HL-60/S4 treated with phorbol 12-myristate 13-acetate at 8.2 ng/mL for 4 days and 3 days (cell line): ENCODE results near the gene RPS19.
"Not testable (repeated sequence)": the region's sequence is repeated elsewhere in the genome, so short reads cannot be mapped to it uniquely, and the experiment has no call there.

ENCODE experiments used
- in situ Hi-C: fragments of 300-500 bp; cut with MboI; formaldehyde crosslinking; loops from 2 replicates; pipeline ENCODE4 v1.15.0; 2022; ENCODE audit warnings: low sequenced_read_pairs

RPS19 gene

DNA sequence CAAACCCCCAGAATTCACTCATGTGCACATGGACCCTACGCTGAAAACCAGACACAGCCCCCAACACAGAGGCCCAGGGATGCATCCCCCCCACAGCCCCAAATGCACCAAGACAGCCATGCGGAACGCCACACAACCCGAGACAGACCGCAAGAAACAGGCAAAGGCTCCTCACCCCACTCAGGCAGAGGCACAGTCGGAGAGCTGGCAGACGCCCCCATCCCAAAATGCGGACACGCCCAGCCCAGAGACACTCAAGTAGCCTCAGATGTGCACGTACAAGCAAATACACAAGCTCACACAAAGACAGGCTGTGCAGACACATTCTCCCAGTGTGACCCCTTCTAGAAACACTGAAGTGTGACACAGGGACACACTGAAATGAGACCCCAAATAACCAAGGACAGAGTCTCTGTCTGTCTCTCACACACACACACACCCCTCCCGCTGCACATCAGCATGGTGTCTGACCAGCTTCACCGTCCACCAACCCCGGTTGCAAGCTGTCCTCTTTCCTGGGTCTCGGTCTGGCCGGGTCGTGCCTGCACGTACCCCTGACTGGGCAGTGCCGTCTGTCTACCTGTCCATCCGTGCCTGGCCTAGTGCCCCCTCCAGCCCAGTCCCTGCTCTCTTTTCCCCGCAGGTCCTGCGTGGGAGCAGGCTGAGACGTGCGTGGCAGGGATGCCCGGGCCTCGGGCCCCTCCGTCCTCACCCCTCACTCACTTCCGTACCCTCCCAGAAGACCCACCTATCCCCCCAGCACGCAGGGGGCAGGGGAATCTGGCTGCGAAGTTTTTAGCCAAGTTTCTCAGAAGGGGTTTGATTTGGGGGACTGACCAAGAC, 52.1 kb downstream of the RPS19 start:
- in situ Hi-C loops, result no loop called here

GRCh38 chr19:41912899-41913537, 53.0 kb downstream of the RPS19 start:
- in situ Hi-C loops, result no loop called here

GRCh38 chr19:41913538-41914423, 53.7 kb downstream of the RPS19 start:
- in situ Hi-C loops, result no loop called here

DNA sequence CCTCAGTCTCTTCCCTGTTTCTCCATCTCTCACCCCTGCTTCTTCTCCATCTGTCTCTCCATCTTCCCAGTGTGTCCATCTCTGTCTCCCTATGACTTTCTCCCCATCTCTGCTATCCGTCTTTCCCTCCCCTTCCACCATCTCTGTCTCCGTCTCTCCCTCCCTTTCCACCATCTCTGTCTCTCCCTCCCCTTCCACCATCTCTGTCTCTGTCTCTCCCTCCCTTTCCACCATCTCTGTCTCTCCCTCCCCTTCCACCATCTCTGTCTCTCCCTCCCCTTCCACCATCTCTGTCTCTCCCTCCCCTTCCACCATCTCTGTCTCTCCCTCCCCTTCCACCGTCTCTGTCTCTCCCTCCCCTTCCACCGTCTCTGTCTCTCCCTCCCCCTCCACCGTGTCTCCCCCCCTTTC, 54.4 kb downstream of the RPS19 start:
- in situ Hi-C loops, result not testable (repeated sequence)

GRCh38 chr19:41915021-41915775, 55.1 kb downstream of the RPS19 start:
- in situ Hi-C loops, result no loop called here

- in situ Hi-C loops, result no loop called here
Measured at GRCh38 chr19:41915776-41916414, 55.8 kb downstream of the RPS19 start.

DNA sequence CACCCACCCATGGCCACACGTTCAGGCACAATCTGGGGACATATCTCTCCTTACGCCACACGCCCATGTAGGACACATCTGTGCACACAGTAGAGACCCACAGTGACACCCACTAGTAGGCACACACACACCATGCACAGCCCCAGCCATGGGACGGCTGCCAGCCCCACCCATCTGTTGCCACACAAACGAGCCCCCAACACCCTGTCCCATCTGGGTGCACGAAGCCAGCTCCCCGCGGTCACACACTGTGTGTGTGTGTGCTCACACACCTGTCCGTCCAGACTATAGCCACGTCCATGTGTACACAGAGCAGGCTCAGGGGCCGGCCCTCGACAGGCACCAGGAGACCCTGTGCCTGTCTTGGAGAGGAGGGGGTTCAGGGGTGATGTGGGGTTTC, 57.6 kb downstream of the RPS19 start:
- in situ Hi-C loops, result no loop called here

- in situ Hi-C loops, result no loop called here
Measured at GRCh38 chr19:41918095-41918494, 58.0 kb downstream of the RPS19 start.

GRCh38 chr19:41918653-41919244, 58.7 kb downstream of the RPS19 start:
- in situ Hi-C loops, result no loop called here

DNA sequence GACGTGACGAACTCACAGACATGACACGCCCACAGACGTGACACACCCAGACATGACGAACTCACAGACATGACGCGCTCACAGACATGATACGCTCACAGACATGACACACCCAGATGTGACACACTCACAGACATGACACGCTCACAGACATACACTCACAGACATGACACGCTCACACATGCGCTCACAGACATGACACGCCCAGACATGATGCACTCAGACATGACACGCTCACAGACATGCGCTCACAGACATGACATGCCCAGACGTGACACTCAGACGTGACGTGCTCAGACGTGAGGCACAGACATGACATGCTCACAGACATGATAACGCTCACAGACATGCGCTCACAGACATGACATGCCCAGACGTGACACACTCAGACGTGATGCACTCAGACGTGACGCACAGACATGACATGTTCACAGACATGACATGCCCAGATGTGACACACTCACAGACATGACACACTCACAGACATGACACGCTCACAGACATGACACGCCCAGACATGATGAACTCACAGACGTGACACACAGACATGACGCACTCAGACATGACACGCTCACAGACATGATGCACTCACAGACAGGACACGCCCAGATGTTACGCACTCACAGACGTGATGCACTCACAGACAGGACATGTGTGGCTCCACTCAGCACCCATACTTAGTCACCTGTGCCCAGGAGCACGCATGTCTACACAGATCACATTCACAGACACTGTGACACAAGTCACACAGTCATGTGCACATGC, 60.1 kb downstream of the RPS19 start:
- in situ Hi-C loops, result no loop called here

GRCh38 chr19:41920882-41921576, 61.0 kb downstream of the RPS19 start:
- in situ Hi-C loops, result no loop called here

DNA sequence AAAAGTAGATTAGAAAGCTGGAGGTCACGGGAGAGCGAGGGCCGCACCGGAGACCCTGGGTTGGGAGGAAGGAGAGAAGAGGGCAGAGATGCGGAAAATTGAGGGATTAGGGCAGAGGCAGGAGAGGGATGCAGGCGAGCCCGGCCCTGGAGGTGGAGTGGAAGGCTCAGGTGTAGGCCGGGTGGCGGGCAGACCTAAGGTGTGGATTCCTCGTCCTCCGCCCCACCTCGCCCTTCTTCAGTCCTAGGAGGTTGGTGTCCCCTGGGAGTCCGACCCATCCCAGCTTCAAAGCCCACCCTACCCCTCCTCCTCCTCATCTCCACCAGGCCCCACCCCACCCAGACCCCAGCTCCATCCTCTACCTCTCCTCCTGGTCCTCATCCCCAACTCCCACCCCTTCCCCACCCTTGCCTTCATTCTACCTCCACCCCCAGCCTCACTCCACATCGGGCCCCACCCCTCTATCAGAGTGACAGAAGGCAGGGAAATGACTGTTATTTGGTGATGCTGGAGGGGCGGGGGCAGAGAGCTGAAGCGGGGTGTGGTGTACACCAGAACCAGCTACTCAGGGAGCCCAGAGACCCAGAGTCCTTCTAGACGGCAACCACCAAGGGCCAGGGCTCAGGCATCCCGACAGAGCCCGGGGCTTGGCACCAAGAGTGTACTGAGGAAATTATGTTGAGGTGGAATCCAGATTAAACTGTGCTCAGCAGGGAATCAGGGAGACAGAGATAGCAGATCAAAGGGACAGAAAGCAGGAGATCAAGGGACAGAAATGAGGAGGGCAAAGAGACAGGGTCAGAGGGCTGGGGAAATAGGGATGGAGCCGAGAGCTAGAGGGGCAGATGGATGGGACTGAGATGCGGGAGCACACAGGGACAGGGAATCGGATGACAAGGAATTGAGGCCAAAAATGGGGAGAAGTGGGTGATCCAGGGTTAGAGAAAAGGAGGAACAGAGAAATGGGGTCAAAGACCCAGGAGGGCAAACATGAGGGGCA, 61.8 kb downstream of the RPS19 start:
- in situ Hi-C loops, result no loop called here
